HG02678 (cell line): ENCODE data around the gene FREY1.

Experiments
- ATAC-seq: cut with Tn5 transposase; IDR thresholded peaks from one replicate; pipeline ENCODE4 v1.9.1; 2021; ENCODE audit warnings: mild to moderate bottlenecking, moderate library complexity; ENCODE audit not compliant: unreplicated experiment

Gene FREY1

DNA sequence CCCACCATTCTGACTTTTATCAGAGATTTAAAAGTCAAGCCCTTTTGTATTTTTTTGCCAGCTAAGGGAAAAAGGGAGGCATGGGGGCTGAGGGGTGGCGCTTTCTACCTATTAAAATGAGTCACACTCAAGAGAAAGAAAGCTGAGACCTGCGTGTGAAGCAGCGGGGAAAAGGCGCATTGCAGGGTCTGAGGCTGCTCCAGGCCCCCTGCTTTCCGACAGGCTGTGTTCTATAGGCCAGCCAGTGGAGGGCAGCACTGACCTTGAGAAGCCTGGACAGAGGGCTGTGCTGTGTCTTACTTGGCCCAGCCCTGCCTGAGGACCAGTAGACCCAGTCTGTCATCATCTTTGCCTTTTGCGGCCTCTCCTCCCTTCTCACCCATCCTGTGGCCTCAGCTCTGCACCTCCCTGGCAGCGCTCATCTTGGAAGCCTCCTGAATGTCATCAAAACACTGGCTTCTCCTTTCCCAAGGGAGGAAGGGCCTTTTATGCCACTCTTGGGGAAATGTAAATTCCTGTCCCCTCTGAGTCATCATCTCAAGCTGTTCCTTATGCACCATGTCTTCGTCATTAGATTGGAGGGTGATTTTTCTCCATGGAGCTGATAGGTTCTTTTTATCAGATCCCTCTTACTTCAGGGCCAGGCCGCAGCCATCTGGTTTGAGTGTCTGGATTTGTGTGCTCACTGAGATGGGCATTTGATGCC lies 34.3 kb downstream of the FREY1 start:
- ATAC-seq: no peak

DNA sequence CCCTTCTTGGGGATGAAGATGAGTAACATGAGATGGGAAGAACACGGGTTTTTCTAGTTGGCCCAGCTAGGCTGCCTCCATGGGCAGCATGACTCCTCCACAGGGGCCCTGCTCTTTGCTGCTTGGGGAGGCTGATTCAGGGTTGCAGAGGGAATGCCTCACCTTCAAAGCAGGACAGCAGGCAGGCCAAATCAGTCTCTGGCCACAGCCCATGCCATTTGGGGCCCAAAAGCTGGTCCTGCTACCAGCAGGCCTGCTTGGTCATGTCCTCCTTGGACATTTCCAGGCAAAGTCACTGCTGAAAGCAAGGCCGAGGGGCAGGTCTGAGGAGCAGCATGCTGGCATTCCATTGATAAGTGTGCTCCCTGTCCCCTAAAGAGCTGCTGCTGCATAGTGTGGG lies 35.4 kb downstream of the FREY1 start:
- ATAC-seq: no peak

GRCh38 chr11:45870706-45871105 lies 36.4 kb downstream of the FREY1 start:
- no peak for ATAC-seq

- ATAC-seq: no peak
These were observed 37.5 kb downstream of the FREY1 start for GRCh38 chr11:45869551-45869950.

GRCh38 chr11:45864041-45864440 lies 43.0 kb downstream of the FREY1 start:
- no peak for ATAC-seq

DNA sequence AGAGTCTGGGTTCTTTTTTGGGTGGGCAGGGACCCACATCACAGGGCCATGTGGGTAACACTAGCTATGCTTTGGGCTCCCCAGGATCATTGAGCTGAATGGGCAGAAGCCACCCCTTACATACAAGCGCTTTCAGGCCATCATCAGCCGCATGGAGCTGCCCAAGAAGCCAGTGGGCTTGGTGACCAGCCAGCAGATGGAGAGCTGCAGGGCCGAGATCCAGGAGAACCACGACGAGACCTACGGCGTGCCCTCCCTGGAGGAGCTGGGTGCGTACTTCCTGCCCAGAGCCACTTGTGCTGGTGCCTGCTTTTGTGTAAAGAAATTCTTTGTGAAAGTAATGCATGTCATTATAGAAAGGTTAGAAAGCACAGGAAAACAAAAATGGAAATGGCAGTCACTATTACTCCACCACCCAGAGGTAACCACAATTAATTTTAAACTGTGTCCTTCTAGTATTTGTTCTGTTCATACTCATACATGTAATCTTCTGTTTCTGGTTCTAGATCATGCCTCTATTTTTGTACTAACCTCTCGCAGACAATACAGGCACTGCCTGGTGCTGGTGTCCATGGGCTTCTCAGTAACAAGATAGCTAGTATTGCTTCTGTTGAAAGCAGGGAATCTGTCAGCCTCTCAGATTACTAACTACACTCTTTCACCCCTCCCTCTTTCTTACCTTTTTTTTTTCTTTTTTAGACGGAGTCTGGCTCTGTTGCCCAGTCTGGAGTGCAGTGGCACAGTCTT lies 46.1 kb downstream of the FREY1 start:
- ATAC-seq: no peak

DNA sequence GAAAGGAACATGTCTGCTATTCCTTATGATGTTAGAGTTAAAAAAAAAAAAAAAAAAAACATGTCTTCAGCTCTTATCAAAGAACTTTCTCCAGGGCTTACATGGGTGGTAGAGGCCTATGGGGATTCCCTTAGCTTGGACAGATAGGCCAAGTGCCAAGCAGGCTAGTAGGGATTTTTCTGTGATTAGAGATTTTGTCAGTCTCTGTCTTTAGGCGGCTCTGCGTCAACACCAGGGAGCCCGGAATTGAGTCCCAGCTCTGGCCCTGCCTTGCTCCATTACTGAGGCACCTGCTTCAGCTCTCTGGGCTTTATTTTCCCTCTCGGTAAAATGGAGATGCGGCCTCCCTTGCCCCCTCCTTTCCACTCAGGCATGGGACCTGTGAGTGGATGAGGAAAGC lies 46.7 kb downstream of the FREY1 start:
- ATAC-seq: no peak

DNA sequence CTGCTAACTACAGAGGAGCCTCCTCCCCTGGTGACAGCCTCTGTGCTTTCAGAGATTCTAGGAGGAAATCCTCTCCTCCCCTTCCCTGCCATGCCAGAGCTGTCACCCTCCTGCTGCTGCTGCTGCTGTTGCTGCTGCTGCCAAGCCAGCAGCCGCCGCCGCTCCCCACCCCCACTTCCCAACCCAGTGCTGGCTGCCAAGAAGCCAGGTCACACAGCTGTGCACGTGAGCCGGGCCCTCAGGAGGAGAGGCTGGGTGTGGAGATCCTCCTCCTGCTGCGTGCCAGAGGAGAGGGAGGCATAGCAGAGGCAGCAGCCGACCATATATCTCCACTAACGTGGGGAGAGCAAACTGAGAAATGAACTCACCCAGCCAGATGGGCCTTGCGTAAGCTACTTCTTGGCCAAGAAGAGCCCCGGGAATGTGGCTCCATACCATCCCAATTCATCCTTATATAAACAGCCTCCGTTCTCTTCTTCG lies 47.4 kb downstream of the FREY1 start:
- no peak for ATAC-seq

DNA sequence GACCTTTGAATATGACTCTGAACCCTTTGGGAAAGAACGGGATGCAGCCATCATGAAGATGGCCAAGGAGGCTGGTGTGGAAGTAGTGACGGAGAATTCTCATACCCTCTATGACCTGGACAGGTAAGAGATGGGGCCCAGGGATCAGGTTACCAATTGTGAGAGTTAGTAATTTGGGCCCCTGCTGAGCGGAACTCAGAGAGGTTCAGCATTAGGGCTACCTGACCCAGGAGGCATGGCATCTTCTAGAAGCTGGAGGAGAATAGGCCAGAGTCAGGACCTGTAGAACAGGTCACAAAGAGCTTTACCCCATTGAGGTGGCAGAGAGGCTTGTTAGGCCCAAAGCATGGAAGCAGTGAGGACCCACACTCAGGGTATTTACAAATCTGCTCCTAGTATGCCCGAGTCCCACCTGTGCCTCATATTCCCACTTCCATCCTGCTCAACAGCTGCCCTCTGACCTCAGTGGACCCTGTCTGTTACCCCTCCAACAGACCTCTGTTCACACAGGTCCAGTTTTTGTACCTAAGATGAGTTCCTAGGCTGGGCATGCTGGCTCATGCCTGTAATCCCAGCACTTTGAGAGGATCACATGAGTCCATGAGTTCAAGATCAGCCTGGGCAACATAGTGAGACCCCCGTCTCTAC lies 48.2 kb downstream of the FREY1 start:
- no peak for ATAC-seq

GRCh38 chr11:45857961-45858474 lies 49.1 kb downstream of the FREY1 start:
- ATAC-seq: no peak
